DOHH2 (cell line): ENCODE data around the gene MAB21L3.

Experiments
- EZH2phosphoT487 ChIP-seq: fragments of 200-600 bp; sonication (generic); IDR thresholded peaks from 2 replicates; pipeline ENCODE4 v1.6.1; 2017; ENCODE audit warnings: borderline replicate concordance, mild to moderate bottlenecking, antibody characterized with exemption, low read length, moderate library complexity, mixed read lengths
- TF ChIP-seq, protein P1 (sequence below): fragments of 200-600 bp; sonication (generic); IDR thresholded peaks from one replicate; pipeline ENCODE4 v1.5.1; 2014; ENCODE audit warnings: antibody characterized with exemption, mild to moderate bottlenecking, low read depth, low read length; ENCODE audit not compliant: poor library complexity, severe bottlenecking

GRCh38 chr1:116175611-116176010 lies 64.4 kb downstream of the MAB21L3 start:
- TF ChIP-seq, protein P1, sequence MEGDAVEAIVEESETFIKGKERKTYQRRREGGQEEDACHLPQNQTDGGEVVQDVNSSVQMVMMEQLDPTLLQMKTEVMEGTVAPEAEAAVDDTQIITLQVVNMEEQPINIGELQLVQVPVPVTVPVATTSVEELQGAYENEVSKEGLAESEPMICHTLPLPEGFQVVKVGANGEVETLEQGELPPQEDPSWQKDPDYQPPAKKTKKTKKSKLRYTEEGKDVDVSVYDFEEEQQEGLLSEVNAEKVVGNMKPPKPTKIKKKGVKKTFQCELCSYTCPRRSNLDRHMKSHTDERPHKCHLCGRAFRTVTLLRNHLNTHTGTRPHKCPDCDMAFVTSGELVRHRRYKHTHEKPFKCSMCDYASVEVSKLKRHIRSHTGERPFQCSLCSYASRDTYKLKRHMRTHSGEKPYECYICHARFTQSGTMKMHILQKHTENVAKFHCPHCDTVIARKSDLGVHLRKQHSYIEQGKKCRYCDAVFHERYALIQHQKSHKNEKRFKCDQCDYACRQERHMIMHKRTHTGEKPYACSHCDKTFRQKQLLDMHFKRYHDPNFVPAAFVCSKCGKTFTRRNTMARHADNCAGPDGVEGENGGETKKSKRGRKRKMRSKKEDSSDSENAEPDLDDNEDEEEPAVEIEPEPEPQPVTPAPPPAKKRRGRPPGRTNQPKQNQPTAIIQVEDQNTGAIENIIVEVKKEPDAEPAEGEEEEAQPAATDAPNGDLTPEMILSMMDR: no peak
- no peak for TF ChIP-seq EZH2phosphoT487
